ENCODE results near the gene NPL. TPM values are rescaled to one million over a fixed set of nuclear protein-coding genes. Genes with fewer than 3 reads are reported as not detected.

NPL gene
- total RNA-seq, 4 donors from 2014 or later = 4.2 to 13.2 (median 8.0) TPM

GRCh38 chr1:182806015-182806678 lies 16.6 kb downstream of the NPL start:
- TF ChIP-seq POLR2A (IDR thresholded peaks at IDR 0.05) = no peak
- TF ChIP-seq, protein P1, sequence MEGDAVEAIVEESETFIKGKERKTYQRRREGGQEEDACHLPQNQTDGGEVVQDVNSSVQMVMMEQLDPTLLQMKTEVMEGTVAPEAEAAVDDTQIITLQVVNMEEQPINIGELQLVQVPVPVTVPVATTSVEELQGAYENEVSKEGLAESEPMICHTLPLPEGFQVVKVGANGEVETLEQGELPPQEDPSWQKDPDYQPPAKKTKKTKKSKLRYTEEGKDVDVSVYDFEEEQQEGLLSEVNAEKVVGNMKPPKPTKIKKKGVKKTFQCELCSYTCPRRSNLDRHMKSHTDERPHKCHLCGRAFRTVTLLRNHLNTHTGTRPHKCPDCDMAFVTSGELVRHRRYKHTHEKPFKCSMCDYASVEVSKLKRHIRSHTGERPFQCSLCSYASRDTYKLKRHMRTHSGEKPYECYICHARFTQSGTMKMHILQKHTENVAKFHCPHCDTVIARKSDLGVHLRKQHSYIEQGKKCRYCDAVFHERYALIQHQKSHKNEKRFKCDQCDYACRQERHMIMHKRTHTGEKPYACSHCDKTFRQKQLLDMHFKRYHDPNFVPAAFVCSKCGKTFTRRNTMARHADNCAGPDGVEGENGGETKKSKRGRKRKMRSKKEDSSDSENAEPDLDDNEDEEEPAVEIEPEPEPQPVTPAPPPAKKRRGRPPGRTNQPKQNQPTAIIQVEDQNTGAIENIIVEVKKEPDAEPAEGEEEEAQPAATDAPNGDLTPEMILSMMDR (IDR thresholded peaks at IDR 0.05) = no peak
- no peak overlapping the region for H3K27ac ChIP-seq
- H3K4me1 ChIP-seq = no peaks in the 10 kb centered on the region
- H3K27me3 ChIP-seq = no peaks in the 10 kb centered on the region
- intact Hi-C loops (cut with DNase I) = no loop called here
- no peak for DNase-seq
- H3K9me3 ChIP-seq = no peaks in the 10 kb centered on the region
- H3K36me3 ChIP-seq = no peaks in the 10 kb centered on the region
- no peak overlapping the region for H3K4me3 ChIP-seq (replicated peaks in 1 of 3)
- 62 to 64% methylated on average over 10 to 11 of the region's 11 CpGs for WGBS, 2 donors

GRCh38 chr1:182807907-182808306 lies 18.3 kb downstream of the NPL start:
- no peaks in the 10 kb centered on the region for H3K27me3 ChIP-seq
- TF ChIP-seq POLR2A (IDR thresholded peaks at IDR 0.05) = no peak
- TF ChIP-seq, protein P1 (IDR thresholded peaks at IDR 0.05) = no peak
- 93 to 96% methylated on average over 3 of the region's 3 CpGs for WGBS, 2 donors
- no peaks in the 10 kb centered on the region for H3K4me1 ChIP-seq
- no peaks in the 10 kb centered on the region for H3K9me3 ChIP-seq
- no peak overlapping the region for H3K27ac ChIP-seq
- no peaks in the 10 kb centered on the region for H3K36me3 ChIP-seq
- DNase-seq = no peak
- intact Hi-C loops (cut with DNase I) = no loop called here
- no peak overlapping the region for H3K4me3 ChIP-seq (replicated peaks in 1 of 3)

GRCh38 chr1:182809414-182809957 lies 19.9 kb downstream of the NPL start:
- peak in 1 of 2 donors; percentile 2 for DNase-seq
- 71 to 72% methylated on average over 3 of the region's 3 CpGs for WGBS, 2 donors
- no peak overlapping the region for H3K27ac ChIP-seq
- TF ChIP-seq, protein P1 (IDR thresholded peaks at IDR 0.05) = no peak
- TF ChIP-seq POLR2A (IDR thresholded peaks at IDR 0.05) = no peak
- no peaks in the 10 kb centered on the region for H3K27me3 ChIP-seq
- H3K4me1 ChIP-seq = no peaks in the 10 kb centered on the region
- H3K4me3 ChIP-seq (replicated peaks in 1 of 3) = no peak overlapping the region
- intact Hi-C loops (cut with DNase I) = no loop called here
- H3K36me3 ChIP-seq = no peaks in the 10 kb centered on the region
- no peaks in the 10 kb centered on the region for H3K9me3 ChIP-seq

- intact Hi-C loops (cut with DNase I) = no loop called here
- DNase-seq = no peak
- Histone ChIP-seq H3K27me3 (no peaks in the 10 kb centered on the region), H3K9me3 (no peaks in the 10 kb centered on the region), H3K27ac (no peak overlapping the region), H3K4me1 (no peaks in the 10 kb centered on the region), H3K36me3 (peaks cover 0 to under 1% of the 10 kb centered on the region in 2 donors), H3K4me3 (replicated peaks in 1 of 3) (no peak overlapping the region)
- whole genome bisulfite sequencing, 2 donors = 97% methylated on average over 4 of the region's 4 CpGs
- no peak for TF ChIP-seq POLR2A (IDR thresholded peaks at IDR 0.05)
- TF ChIP-seq, protein P1 (IDR thresholded peaks at IDR 0.05) = no peak
Measured at GRCh38 chr1:182811975-182812722, 22.6 kb downstream of the NPL start.

- no peak for TF ChIP-seq POLR2A (IDR thresholded peaks at IDR 0.05)
- TF ChIP-seq, protein P1 (IDR thresholded peaks at IDR 0.05) = no peak
- Histone ChIP-seq H3K27ac (no peak overlapping the region), H3K4me1 (no peaks in the 10 kb centered on the region), H3K27me3 (no peaks in the 10 kb centered on the region), H3K4me3 (replicated peaks in 1 of 3) (no peak overlapping the region), H3K9me3 (no peaks in the 10 kb centered on the region), H3K36me3 (peaks cover 6 to 8% of the 10 kb centered on the region in 2 donors)
- DNase-seq = no peak
- 93 to 97% methylated on average over 2 of the region's 2 CpGs for WGBS, 2 donors
- intact Hi-C loops (cut with DNase I) = no loop called here
Measured at GRCh38 chr1:182816863-182817262, 27.3 kb downstream of the NPL start.

Data from thyroid gland (tissue), 4 donors.